ENCODE data around the gene FCRL4.

DNA sequence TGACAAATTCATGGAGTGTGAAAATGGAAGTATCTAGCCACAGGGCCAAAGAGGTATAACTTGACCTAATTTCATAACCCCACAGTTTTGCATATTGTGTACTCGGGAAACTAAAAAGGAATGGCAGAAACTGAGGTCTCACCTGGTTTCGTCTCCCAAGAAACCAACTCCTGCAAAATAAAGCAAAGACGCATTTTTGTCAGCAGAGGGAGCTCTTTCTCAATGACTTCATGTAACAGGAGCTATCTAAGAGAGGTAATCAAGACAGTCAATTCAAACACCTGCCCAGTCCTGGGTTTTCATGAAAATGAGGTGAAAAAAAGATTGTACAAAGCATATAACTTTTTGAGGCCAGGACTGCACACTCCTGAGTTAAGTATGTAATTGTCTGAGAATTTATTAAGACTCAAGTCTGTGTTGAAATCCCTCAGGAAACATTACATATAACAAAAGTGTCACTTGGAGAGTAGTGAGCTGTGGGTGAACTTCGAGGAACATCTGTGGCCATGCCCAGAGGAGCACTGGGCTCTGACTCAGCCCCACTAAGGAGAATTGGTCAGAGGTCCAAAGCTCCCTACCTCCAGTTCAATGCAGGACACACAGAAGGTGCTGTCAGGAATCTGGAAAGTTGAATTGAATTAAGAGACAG lies 17.6 kb downstream of the FCRL4 start:
- TF ChIP-seq EP300 (IDR thresholded peaks at IDR 0.05) = no peak
- TF ChIP-seq POLR2A (IDR thresholded peaks at IDR 0.05) = no peak
- TF ChIP-seq, protein P1, sequence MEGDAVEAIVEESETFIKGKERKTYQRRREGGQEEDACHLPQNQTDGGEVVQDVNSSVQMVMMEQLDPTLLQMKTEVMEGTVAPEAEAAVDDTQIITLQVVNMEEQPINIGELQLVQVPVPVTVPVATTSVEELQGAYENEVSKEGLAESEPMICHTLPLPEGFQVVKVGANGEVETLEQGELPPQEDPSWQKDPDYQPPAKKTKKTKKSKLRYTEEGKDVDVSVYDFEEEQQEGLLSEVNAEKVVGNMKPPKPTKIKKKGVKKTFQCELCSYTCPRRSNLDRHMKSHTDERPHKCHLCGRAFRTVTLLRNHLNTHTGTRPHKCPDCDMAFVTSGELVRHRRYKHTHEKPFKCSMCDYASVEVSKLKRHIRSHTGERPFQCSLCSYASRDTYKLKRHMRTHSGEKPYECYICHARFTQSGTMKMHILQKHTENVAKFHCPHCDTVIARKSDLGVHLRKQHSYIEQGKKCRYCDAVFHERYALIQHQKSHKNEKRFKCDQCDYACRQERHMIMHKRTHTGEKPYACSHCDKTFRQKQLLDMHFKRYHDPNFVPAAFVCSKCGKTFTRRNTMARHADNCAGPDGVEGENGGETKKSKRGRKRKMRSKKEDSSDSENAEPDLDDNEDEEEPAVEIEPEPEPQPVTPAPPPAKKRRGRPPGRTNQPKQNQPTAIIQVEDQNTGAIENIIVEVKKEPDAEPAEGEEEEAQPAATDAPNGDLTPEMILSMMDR (IDR thresholded peaks at IDR 0.05) = peak in 3 of 4 experiments; percentile 12 to 64 (median 31)
- no peak for TF ChIP-seq POLR2AphosphoS5 (IDR thresholded peaks at IDR 0.05)
